Hematopoietic multipotent progenitor cell treated with erythropoietin and hydrocortisone succinate and interleukin-3 and kit ligand, for 8 days (in vitro differentiated cells): ENCODE results near the gene MAN2A1.

Experiments
- DNase-seq: peaks from one replicate; pipeline ENCODE4 v3.0.0-alpha.2; 2015

MAN2A1 gene

DNA sequence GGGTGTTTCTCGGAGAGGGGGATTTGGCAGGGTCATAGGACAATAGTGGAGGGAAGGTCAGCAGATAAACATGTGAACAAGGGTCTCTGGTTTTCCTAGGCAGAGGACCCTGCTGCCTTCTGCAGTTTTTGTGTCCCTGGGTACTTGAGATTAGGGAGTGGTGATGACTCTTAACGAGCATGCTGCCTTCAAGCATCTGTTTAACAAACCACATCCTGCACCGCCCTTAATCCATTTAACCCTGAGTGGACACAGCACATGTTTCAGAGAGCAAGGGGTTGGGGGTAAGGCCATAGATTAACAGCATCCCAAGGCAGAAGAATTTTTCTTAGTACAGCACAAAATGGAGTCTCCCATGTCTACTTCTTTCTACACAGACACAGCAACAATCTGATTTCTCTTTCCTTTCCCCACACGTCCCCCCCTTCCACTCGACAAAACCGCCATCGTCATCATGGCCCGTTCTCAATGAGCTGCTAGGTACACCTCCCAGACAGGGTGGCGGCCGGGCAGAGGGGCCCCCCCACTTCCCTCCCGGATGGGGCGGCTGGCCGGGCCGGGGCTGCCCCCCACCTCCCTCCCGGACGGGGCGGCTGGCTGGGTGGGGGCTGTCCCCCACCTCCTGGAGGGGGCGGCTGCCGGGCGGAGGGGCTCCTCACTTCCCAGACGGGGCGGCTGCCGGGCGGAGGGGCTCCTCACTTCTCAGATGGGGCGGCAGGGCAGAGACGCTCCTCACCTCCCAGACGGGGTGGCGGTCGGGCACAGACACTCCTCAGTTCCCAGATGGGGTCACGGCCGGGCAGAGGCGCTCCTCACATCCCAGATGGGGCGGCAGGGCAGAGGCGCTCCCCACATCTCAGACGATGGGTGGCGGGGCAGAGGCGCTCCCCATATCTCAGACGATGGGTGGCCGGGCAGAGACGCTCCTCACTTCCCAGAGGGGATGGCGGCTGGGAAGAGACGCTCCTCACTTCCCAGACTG lies 142.8 kb downstream of the MAN2A1 start:
- DNase-seq: peak; percentile 70

DNA sequence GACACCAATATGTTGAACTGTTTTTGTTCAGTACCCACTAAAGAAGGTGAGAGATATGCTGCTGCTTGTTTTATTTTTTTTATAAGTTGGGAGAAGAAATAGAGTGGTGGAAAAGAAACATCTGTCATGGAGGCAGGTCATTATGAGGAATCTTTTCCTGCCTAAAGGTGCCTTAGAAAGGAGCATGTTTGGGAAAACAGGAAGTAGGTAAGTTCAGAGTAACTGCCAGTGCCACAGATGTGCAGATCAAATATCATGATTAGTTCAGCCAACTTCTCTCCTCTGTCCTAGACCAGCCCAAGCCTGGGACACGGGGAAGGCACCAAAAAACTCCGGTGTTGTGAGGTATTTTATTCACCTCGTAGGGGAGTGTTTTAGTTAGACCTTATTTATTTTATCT lies 144.2 kb downstream of the MAN2A1 start:
- DNase-seq: peak; percentile 31

DNA sequence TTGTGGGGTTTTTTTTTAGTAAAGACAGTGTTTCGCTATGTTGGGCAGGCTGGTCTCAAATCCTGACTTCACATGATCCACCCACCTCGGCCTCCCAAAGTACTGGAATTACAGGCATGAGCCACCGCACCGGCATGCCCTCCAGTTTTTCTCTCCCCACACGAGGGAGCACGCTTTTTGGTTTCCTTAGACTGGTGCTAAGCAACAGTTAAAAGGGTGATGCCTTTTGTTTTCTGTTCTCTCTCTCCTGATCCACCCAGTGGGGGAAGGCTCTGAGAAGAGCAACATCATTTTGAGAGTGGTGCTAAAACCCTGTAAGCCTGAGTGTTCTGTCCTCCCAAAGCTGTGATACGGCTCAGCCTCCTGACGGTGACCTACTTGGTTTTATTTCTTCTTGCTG lies 146.6 kb downstream of the MAN2A1 start:
- DNase-seq: no peak

DNA sequence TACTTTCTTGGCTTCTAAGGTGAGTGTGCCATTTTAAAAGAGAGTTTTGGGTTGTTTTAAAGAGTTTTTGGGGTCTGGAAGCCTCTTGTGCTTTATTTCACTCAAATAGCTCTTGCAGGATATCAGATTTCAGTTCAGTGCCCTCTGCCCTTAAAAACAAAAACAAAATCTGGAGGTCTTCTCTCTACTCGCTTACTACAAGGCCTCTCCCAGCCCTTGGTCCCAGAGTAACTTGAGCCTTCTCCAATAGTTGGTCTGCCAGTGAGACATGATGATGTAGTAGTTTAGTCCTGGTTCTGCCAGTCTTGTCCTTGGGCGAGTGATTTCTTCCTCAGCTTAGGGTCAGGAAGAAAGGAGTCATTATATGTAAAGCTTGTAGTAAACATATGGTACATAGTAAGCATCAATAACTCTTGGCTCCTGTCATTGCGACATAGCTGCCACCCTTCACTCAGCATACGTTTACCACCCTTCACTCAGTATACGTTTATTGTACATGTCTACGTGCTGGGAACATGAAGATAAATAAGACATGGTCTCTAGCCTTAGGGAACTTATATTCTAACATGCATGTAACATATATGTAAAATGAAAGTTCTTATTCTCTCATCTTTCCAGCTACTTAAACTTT lies 147.6 kb downstream of the MAN2A1 start:
- DNase-seq: no peak

DNA sequence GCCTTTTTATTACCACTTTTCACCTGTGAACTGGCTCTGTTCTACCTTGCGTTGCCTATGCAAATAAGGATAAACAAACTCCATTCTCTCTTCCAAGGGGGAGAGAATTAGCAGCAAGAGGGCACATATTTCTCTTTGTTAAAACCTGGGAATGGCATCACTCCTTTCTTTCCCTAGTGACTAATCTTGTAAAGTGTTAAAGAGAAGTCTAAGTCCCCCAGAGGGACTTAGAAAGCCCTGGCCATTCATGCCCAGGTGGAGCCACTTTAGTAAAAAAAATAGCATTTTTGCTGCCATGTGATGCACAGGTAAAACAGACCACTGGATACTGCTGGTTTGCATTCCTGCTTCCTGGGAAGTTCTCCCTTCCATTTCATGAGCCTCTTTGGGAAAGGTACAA lies 148.4 kb downstream of the MAN2A1 start:
- DNase-seq: no peak

DNA sequence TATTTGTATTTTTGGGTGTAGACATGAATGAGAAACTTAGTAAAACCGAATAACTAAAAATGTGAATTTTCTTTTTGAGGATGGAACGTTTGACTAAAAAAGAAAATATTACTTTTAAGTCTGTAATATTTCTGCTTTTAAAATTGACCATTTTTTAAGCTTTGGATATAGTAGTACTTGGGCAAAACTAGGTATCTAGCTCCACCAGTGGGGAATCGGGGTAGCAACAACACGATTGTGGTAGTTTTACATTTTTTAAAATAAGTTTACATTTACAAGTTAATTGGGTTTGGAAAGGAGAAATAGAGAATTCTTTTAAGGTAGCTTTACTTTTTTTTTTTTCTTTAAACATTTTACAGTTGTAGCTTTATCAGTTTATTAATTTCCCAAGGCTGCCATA lies 154.4 kb downstream of the MAN2A1 start:
- DNase-seq: no peak

DNA sequence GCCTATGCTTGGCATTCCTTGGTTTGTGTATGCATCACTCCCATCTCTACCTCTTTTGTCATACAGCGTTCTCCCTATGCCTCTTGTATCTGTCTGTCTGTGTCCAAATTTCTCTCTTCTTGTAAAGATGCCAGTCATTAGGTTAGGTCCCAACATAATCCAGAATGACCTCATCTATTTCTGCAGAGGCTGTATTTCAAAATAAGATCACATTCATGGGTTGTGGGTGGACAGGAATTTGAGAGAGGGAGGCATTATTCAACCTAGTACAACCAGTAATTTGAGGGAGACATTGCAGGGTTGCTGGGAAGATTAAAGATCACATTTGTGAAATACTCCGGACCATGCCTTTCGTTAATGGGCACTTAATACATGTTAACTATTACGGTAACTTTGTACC lies 155.0 kb downstream of the MAN2A1 start:
- DNase-seq: no peak

DNA sequence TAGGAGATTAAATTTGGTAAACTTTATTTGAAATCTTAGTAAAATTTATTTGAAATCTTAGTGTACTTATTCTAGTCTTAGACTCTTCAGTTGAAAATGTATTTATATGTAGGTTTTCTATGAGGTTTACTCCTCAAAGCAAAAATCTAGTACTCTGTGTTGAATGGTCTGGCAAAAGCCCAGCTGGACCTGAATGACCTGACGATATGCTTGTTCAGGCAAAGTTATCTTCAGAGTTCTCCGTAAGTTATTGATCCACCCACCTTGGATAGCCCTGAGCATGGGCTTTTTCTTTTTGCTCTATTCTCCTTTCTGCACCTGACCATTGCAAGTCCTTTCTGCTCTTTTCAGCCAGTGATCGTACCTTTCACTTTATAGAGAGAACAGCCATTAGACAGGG lies 158.4 kb downstream of the MAN2A1 start:
- DNase-seq: no peak

DNA sequence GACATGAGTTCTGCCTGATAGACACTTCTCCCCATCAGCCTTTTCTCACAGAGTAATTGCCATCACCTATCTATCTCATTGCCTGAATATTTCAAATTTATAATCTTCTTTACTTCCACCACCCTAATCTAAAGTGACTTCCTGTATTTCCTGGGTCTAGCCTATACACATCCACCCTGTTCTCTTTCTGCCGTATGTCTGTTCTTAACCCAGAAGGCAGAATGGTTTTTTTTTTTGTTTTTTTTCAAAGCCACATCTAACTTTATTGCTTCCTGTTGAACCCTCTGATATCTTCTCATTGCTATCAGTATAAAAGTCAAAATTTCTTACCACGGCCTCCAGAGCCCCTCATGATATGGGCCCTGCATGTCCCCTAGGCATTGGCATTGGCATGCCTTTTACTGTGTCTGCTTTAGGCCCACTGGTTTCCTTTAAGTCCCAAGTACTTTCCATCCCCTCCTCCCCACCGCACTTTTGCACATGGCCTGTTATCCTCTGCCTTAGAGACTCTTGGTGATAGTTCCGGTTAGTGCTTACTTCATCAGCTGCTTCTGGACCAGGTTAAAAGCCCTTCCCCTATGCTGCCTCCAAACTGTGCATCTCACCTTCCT lies 159.9 kb downstream of the MAN2A1 start:
- no peak for DNase-seq

DNA sequence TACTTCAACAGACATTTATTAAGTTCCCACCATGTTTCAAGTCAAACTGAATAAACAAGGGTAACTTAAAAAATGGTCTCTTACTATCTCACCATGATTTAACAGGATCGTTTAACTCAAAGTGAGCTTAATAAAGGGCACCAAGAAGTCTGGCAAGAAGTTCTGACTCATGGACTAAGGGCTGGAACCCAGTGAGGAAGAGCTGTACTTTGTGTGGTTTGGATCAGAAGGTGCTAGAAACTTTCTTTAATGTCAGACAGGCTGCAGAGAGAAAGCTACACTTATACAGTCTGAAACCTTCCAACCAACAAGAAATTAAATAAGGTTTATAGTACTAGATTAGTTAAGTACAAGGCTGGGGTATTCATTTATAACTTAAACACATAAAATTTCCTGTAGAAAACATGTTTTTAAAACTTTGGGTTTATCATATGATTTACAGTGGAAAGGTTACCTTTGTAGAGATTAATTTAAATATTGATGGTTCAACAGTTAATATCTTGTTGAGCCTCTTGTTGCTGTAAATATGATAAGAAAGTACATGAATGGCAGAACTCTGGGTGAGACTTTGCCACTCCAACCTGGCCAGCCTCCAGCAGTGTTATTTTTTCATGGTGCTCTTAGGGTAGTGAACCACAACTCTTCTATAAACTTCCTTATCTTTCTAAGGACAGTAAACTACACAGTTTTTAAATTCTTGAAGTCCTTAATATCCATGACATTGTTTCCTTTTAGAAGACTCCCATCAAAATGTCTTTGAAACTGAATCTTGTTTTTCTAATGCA lies 162.8 kb downstream of the MAN2A1 start:
- peak; percentile 79 for DNase-seq

DNA sequence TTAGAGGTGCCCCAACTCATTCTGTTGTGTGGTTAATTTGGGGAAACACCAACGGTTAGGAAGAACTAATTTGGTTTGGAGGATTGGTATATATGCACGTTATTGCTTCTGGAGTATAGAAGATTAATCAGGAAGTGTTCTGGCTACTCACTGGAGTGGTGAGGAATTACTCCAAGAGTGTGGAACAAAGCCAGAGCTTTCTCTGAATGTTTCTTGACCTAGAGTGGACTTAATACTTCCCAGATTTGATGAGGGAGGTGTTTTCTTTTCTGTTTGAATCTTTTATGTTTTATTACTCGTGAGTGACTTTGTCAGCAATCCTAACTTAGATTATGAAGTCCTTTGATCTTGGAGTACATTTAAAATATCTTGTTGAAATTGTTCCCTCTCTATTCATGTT lies 163.7 kb downstream of the MAN2A1 start:
- DNase-seq: no peak

DNA sequence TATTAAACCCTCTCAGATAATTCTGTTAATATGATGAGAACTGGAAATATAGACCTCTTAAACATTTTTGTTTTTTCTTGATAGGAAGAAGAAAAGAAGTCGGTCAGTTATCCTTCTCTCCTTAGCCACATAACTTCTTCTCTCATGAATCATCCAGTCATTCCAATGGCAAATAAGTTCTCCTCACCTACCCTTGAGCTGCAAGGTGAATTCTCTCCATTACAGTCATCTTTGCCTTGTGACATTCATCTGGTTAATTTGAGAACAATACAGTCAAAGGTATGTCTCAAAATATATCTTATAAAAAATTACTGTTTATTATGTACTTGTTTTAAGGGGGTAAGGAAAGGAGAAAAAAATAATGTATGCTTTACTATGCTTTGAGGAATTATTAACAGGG lies 165.3 kb downstream of the MAN2A1 start:
- no peak for DNase-seq

DNA sequence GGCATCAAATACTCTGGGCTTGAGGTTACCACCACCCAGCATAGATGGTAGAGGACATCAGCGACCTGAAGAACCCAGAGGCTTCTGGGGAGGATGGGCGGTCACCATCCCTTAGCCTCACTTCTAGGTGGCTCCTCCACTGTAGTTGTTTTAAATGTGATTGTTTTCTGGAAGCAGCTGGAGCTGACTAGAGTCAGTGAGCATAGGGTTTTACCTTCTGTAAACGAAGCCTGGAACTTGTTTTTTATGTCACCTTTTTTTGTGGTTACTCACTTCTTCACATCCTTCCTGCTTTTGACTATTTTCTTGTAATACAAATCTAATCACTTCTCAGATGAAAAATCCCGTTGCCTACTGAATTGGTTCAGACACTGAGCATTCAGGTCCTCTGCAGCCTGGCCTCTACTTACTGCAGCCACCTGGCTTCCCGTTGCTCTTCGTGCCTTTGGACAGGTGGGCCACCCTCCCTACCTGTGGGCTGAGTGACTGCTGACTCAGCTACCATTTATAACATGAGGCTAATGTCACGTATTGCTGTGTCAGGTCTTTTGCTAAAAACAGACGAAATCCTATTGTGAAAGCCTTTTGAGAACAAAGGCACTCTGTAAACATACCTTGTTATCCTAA lies 167.8 kb downstream of the MAN2A1 start:
- DNase-seq: no peak

DNA sequence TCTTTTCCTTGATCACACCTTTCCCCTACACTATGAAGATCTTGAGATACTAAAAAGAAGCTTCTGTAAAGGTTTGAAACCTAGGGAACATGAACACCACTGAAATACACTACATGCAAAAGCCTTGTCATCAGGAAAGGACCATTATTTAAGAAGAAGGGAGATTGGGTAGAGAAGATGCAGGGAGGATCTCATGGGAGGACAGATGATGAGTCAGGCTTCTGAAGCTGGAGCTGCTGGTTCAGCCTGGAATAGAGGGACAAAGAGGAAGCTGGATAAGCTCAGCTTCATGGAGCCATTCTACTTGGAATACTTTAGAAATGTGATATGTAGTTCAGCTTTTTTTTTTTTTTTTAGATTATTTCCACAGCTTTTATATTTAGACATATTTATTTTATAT lies 169.8 kb downstream of the MAN2A1 start:
- no peak for DNase-seq

DNA sequence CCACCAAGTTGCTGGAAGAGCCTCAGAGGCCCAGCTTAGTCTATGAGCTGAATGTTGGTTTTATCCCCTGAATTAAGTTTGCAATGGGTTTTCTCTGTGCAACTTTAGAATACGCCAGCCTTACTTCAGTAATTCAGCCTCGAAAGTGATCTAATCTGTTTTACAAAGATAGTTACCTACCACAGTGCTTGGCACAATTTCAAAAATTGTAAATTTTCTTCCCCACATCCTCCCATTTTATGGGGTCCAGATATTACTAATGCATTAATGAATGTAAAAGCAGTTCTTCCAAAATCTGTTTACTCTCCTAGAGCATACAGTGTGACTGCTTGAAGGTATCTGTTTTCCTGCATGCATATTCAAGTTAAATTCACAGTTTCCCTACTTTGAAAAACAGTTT lies 172.6 kb downstream of the MAN2A1 start:
- no peak for DNase-seq

DNA sequence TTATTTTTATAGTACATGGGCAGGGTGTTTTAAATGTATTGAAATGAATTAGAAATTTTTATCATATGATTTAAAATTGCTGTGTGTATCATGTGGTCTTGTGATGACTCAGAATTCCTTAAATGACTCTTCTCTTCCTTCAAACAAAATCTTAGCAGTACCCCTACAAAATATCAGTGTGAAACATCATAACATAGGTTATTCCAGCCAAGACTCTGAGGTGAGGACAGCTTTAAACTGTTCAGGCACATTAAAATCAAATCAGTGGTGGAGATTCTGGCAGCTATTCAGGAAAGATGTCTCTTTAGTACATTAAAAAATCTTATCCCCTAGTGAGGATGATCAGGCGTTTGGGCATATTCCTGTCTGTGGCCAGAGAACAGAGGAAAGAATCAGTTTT lies 174.0 kb downstream of the MAN2A1 start:
- DNase-seq: no peak

DNA sequence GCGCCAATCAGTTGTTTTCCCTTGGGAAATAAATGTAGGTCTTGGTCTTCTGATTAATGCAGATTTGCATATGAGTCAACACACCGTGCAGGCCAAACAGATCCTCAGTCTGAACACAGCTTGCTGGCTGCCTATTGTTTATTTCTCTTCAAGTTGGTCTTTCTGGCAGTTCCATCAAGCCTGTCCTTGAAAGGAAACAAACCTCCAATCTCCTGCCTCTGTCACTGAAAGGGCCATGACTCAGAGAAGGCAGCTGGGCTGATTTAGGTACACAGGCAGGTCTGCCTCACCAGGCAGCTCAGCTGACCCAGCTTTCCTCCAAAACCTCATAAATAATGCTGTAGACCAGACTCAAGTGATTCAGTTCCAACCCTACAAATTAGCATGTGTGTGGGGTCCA lies 175.9 kb downstream of the MAN2A1 start:
- peak; percentile 75 for DNase-seq

DNA sequence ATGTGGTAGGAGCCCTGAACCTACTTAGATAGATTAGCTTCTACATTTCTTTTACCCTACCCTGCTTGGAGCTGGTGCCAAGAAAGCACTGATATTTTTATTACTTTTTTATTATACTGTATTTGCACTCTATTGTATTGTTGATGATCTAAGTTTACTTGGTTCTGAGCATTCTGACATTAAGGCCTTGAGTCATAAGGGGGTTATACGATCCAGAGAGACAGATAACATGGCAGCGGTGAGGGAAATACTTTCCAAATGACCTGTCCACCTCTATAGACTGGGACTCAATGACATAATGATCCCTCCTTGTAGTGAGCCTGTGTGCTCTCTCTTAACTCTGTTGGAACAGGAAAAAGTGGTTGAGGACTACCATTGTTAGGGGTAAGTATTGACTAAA lies 176.3 kb downstream of the MAN2A1 start:
- DNase-seq: no peak

DNA sequence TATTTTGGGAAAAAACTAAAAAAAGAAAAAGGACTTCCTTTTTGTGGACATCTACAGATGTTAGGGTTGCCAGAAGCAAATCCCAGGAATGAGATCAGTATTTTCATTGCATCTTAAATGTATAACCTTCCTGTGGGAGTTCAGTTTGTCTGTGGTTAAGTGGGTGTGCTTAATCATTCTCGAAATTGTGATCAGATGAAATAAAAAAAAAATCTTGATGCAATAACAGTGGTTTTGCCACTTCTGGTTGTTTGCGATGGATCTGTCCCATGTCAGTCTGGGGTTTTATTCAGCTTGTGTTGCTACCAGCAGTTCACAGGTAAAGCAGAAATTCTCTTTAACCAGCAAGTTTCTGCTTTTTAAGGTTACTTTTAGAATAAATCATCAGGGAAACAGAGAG lies 179.0 kb downstream of the MAN2A1 start:
- no peak for DNase-seq

DNA sequence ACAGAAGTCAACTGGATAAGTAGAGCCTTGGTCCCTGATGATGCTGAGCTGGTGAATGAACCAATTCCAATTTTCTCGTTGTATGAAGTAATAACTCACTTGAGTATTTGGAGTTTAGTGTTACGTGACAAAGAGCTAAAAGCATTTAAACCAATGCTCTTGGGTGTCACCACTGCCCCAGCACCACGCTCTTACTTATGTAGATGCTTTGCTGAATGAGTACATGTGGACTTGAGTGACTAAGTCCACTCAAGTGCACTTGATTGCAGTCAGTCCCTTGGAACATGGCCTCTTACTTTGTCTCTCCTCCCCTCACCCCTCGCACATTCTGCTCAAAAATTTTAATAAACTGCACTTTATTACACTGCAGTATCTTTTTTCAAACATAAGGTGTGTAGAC lies 184.0 kb downstream of the MAN2A1 start:
- DNase-seq: no peak

DNA sequence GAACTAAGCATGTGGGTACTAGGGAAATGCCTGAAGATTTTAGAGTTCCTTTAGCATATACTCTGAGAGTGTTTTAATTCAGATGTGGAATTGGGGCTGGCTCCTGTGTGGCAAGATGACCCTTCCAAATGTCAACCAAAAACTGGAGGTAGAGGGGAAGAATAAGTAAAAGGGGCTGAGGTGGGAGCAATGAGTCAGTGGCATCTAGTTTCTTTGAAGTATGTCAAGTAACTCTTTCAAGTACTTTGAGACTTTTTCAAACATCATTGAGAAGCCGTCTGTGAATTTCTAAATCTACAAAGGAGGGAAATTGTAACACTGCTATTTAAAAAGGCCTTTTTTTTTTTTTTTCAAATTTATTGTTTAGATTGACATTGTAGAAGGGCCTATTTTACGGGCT lies 184.4 kb downstream of the MAN2A1 start:
- no peak for DNase-seq

DNA sequence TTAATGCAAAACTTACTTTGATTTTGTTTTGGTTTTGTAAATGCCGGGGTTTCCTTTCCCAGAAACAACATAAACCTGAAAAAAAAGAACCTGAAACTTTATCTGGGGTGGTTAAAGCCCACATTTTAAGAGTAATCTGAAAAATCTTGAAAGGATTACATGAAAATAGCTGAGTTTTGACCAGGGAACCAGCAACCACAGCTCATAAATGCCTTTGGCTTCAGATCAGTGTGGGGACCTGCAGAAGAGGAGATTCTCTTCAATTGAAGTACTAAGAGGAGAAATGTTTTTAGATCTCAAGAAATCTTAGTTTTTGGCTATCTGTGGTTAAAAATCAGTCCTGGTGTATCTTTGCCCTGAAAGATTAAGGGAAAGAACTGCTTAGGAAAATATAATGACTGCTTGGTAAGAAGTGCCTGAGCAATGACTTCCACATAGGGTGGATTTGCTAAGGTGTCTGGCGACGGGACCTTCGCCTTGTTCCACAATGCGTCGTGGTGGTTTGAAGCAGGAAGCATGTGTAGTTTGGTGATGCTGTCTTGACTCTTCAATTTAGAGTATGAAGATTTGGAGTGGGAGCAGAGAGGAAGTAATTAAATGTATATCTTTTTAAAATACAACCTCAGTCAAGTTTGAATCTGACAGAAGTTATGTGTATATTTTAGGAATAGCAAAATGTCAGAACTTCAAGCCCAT lies 186.5 kb downstream of the MAN2A1 start:
- DNase-seq: no peak
